Activated naive CD4-positive, alpha-beta T cell (primary cell): ENCODE data around the gene UBAP1.
"Not testable (repeated sequence)": the region's sequence is repeated elsewhere in the genome, so short reads cannot be mapped to it uniquely, and the experiment has no call there.

Experiments
- DNase-seq, 4 experiments: peaks; one replicate each; lab custom pipeline; 2025; lab: John Stamatoyannopoulos, UW

Gene UBAP1

DNA sequence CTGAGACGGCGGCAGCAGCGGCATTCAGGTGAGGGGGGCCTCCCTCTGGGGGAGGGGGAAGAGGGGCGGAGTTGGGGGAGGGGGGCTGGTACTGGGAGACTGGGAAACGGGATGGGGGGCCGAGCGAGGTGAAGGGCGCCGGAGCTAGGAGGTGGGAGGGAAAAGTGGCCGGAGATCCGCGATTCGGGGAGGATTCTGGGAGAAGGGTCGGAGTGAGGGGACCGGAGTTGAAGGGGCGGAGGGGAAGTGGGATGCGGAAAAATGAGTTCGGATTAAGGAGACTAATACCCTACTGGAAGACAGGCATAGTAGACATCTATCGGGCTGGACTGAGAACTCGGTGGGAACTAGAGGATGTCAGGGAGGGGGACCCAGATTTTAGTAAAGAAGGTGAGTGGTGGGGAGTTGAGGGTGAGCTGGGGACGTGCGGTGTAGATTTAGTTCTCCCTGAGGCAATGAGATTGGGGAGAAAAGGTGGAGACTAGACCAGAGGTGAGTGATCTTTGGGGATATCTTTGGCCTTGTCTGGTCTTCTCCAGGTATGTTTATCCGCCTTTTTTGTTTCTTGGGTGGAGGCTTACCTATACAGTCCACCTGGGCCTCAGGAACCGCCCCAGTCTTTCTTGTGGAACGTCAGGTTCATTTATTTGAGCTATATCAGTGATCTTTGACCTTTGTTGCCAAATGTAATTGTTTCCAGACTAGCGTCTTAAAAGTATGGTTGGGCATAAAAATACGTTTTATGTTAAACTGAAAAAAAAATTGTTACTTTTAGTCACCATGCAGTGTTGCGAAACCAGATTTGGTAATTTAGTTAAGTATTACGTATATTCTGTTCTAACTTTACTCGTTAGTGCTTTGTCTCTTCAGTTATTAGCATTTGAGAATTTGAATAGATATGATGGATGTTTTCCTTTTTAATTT lies 632 bp downstream of the UBAP1 start:
- no peak for DNase-seq

DNA sequence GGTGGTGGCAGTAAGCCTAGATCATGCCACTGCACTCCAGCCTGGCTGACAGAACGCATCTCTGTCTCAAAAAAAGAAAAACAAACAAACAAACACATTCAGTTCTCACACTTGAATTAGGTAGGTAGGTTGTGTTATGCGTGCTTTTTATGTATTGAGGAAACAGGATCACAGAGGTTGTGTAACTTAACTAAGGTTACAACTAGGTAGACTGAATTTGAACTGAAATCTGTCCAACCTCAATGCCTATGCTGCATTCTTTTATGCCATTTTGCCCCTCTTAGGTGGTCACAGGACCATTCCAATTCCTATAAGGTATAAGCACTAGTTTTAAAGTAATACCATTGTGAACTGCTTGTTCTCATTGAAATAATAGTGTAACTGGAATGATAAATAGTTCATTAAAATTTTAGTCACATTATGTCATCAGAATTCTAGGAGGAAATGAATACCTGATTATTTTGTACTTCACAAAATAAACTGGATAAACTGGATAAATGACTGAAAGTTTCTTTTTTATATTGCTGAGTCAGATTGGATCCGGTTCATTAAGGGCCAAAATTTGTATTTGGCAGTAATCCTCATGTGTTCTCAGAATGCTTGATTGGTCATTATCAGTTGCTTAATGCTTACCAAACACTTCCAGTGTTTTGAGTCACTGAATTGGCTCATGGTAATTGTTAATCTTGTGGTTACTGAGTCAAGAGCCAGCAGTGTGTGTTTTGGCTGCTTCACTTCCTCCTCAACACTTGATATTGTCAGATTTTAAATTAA lies 7.1 kb downstream of the UBAP1 start:
- DNase-seq, result no peak

- no peak for DNase-seq
Observed at GRCh38 chr9:34187891-34188240, 9.0 kb downstream of the UBAP1 start.

DNA sequence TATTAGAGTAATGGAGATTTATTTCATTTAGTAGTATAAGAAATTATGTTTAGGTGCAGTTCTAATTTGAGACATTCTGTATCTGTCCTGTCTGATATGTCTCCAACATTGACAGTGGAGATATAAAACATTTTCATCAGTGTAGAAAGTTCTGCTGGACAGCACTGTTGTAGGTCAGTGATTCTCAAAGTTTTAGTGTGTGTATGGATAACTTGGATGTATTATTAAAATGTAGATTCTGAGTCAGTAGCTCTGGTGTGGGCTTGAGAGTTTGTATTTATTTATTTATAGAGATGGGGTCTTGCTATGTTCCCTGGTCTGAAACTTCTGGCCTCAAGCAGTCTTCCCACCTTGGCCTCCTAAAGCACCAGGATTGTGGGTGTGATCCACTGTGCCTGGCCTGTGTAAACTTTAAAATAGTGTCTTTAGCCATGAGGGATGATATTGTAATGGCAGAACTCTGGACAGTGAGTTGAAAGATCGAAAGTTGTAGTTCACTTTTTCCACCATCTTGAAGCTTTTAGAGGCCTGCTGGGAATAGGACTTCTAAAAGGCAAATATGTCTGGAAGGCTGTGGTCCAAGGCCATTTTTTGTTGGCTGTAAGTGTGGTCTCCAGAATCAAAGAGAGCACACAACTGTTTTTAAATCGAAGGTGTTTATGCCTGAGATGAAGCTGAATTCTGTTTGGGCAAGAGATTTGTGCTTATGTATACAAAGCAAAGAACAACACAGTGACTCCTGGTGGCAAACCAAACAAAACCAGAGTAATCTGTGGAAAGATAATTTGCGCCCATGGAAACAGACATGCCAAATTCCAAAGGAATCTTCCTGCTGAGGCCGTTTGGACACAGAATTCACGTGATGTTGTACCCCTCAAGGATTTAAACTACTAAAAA lies 12.4 kb downstream of the UBAP1 start:
- no peak for DNase-seq

DNA sequence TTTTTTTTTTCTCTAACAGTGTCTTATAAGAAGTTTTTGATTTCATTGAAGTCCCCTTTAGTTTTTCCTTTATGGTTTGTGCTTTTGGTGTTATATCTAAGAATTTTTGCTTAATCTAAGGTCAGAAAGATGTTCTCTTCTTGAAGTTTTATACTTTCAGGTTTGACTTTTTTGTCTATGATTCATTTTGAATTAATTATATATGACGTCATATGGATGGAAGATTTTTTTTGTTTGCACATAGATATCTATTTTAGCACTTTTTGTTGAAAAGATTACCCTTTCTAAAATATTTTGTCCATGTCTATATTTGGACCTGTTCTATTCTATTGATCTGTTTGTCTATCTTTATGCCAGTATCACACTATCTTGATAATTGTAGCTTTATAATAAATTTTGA lies 16.3 kb downstream of the UBAP1 start:
- DNase-seq, result no peak

GRCh38 chr9:34197286-34197685 lies 18.4 kb downstream of the UBAP1 start:
- not testable (repeated sequence) for DNase-seq

DNA sequence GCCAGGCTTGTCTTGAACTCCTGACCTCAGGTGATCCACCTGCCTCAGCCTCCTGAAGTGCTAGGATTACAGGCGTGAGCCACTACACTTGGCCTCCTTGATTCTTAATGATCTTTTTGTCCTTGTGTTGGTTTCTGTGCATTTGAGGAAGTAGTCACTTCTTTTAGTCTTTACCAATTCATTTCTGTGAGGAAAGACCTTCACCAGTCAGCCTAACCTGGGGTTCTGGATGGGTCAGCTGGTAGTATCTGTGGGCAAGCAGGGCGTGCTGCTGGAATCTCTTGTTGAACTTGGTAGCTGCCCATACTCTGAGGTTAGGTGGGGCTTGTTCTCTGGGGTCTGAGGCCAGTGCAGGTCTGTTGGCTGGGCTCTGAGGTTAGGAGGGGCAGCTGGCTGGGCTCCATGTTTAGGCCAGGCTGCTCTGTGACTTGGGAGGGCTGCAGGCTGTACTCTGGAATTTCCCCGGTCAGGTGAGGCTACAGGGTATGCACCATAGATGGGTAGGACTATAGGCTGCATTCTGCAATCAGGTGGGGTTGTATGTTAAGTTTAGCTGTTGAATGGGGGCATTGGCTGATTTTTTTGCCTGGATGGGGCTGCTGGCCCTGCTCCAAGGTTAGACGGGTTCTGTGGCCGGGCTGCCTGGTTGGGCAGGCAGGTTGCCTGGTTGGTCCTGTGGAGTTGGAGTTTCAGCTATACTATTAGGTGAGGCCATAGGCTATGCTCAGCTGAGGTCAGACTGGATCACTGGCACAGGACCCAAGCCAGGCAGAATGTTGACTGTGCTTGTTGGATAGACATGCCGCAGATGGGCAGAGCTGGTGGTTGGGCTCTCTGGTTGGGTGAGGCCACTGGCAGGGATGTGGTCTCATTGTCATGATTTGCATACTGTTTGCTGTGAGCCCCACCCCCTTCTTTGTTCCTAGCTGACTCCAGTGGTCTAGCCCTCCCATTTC lies 19.2 kb downstream of the UBAP1 start:
- no peak for DNase-seq

GRCh38 chr9:34200092-34200491 lies 21.2 kb downstream of the UBAP1 start:
- DNase-seq, result no peak

DNA sequence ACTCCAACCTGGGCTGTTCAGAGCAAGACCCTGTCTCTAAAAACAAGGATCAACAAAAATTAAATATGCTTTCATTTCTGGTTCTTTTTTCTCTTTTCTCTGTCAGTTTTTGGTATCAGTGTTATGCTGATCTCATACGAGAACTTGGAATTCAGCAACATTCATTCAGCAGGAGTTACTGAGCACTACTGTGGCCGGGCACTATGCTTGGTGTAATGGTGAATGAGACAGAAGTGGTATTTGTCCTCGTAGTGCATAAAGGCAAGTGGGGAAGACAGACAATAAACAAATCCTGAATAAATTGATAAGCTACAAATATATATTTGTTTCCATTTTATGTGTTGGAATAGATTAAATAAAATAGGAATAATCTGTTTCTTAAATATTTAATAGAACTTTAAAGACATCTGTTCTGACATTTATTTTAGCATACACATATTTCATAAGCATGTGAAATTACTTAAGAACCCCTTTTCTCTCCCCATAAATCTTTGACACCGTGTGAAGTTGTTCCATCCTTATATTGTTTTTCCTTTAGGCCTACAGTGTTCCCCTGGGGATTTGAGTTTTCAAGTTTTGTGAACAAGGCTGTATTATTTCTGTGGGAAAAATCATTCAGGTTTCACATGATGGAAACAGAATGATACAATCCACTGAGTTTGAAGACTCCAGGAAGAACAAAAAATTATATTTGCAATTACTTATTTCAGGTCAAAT lies 24.6 kb downstream of the UBAP1 start:
- DNase-seq, result no peak

- no peak for DNase-seq
Observed at GRCh38 chr9:34203992-34204635, 25.3 kb downstream of the UBAP1 start.

GRCh38 chr9:34205102-34205501 lies 26.3 kb downstream of the UBAP1 start:
- no peak for DNase-seq

DNA sequence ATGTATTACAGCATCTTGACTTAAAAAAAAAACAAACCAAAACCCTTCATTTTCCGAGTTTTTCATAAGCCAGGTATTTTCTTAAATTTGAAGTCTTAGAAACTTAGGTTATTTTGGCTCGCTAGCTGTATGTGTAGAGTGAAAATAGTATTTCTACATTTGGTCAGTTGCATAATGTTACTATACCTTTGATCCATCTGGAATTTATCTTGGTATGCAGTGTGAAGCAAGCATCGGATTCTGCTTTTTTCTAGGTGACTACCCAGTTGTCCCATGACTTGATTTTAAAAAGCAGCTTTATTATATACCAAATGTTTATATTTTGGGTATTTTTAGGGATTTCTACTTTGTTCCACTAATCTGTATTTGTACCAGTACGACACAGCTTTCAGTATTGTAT lies 27.7 kb downstream of the UBAP1 start:
- DNase-seq, result no peak

GRCh38 chr9:34211395-34211794 lies 32.6 kb downstream of the UBAP1 start:
- DNase-seq, result no peak

DNA sequence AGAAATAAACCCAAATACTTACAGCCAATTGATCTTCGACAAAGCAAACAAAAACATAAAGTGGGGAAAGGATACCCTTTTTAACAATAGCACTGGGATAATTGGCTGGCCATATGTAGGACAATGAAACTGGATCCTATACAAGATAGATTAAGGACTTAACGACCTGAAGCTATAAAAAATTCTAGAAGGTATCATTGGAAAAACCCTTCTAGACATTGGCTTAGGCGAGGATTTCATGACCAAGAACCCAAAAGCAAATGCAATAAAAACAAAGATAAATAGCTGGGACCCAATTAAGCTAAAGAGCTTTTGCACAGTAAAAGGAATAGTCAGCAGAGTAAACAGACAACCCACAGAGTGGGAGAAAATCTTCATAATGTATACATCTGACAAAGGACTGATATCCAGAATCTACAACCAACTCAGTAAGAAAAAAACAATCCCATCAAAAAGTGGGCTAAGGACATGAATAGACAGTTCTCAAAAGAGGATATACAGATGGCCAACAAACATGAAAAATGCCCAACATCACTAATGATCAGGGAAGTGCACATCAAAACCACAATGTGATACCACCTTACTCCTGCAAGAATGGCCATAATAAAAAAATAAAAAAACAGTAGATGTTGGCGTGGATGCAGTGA lies 35.6 kb downstream of the UBAP1 start:
- DNase-seq, result not testable (repeated sequence)

DNA sequence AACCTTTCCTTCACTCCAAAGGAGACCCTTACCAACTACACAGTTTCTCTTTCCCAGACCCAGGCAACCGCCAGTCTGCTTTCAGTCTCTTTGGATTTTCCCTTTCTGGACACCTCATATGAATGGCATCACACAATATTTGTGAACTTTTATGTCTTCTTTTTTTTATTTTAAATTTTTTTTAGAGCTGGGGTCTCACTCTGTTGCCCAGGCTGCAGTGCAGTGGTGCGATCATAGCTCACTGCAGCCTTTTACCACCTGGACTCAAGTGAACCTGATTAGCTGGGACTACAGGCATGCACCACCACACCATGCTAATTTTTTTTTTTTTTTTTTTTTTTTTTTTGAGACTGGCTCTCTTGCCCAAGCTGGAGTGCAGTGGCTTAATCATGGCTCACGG lies 37.5 kb downstream of the UBAP1 start:
- no peak for DNase-seq

GRCh38 chr9:34217015-34217414 lies 38.2 kb downstream of the UBAP1 start:
- DNase-seq, result not testable (repeated sequence)

DNA sequence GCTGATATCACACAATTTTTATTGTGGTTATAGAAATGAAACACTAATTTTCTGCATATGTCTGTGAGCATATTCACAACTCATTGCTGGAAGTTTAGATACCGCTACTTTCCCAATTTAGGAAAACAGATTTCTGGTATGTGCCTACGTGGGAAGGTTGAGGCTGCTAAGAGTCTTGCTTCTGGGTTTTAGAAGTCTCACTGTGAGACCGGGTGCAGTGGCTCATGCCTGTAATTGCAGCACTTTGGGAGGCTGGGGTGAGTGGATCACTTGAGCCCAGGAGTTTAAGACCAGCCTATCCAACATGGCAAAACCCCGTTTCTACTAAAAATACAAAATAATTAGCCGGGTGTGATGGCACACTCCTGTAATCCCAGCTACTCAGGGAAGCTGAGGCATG lies 39.6 kb downstream of the UBAP1 start:
- DNase-seq, result no peak

GRCh38 chr9:34219421-34219820 lies 40.6 kb downstream of the UBAP1 start:
- DNase-seq, result no peak

- no peak for DNase-seq
Observed at GRCh38 chr9:34220218-34220617, 41.4 kb downstream of the UBAP1 start.
